Diencephalon (tissue), 1 donor: ENCODE measurements around the gene EPO. TPM values are rescaled to one million over a fixed set of nuclear protein-coding genes. Genes with fewer than 3 reads are reported as not detected.

ENCODE experiments used
- total RNA-seq: library from RNA; depleted of rRNA; stranded (reverse); fragments of >200 nt; gene quantifications from one replicate; pipeline ENCODE4 v1.2.3, GENCODE V29; 2014

EPO gene
- total RNA-seq = not detected

DNA sequence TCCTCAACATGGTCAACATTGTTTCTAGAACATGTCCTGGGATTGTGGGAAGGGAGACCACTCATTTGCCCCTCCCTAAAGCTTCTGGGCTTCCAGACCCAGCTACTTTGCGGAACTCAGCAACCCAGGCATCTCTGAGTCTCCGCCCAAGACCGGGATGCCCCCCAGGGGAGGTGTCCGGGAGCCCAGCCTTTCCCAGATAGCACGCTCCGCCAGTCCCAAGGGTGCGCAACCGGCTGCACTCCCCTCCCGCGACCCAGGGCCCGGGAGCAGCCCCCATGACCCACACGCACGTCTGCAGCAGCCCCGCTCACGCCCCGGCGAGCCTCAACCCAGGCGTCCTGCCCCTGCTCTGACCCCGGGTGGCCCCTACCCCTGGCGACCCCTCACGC is at the start of gene EPO:
Gene EPO (plus strand): TSS at position 190 of the 392 bp plus-strand sequence. CDS start 513 bp downstream, outside the sequence.

DNA sequence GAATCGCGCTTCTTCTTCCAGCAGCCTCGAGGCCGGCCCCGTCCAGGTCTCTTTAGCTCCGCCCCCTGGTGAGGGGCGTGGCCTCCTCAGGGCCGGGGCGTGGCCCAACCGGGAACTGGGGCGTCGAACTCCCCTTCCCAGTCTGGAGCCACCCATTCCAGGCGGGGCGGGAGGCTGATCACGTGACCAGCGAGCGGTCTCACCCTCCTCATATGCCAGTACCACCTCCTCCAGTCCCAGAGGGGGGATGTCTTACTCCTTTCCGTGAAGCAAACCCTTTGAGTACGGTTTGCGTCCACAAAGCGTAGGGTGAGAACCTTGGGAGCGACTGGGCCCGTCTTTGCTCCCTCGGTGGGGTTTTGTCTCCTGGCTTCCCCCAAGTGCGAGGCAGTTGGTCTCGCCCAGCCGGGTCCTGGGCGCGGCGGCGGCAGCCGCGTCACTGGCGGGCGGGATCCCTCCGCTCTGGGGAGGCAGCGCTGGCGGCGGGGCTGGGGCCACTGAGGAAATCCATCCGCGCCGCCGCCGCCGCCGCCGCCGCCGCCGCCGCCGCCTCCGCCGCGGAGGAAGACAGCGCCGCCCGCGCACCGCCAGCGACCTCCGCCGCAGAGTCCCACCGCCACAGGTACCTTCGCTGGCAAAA is 46.8 kb upstream of the EPO start, which contains the start of gene GNB2:
Gene GNB2 (plus strand): TSS at position 439 of the 640 bp plus-strand sequence. CDS start 2,526 bp downstream, outside the sequence.

DNA sequence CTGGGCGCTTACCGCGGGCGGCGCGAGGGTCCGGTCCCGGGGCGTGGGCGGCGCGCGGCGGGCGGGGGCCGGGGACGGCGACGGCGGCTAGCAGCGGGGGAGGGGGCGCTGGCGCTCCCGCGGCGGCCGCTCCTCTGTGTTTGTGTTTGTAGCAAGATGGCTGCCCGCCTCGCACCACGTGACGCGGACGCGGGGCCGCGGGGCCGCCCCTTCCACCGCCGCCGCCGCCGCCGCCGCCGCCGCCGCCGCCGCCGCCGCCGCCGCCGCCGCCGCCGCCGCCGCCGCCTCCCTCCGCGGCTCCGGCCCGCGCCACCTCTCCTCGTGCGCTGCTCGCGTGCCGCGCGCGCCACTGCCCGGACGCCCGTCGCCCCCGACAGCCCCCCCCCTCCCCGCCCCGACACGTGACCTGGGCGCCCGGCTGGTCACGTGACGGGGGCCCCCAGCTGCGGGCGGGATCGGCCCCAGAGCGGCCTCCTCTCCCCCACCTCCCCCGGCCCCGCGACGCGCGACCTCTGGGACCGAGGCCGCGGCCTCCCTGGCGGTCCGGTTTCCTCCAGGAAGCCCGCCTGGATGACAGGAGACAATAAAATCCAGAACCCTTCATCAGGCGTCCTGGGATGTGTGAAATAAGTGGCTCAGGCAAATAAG is 26.0 kb upstream of the EPO start, which contains the start of gene GIGYF1:
Gene GIGYF1 (minus strand): TSS at position 153 of the 648 bp plus-strand sequence. CDS start 6,012 bp downstream, outside the sequence.

DNA sequence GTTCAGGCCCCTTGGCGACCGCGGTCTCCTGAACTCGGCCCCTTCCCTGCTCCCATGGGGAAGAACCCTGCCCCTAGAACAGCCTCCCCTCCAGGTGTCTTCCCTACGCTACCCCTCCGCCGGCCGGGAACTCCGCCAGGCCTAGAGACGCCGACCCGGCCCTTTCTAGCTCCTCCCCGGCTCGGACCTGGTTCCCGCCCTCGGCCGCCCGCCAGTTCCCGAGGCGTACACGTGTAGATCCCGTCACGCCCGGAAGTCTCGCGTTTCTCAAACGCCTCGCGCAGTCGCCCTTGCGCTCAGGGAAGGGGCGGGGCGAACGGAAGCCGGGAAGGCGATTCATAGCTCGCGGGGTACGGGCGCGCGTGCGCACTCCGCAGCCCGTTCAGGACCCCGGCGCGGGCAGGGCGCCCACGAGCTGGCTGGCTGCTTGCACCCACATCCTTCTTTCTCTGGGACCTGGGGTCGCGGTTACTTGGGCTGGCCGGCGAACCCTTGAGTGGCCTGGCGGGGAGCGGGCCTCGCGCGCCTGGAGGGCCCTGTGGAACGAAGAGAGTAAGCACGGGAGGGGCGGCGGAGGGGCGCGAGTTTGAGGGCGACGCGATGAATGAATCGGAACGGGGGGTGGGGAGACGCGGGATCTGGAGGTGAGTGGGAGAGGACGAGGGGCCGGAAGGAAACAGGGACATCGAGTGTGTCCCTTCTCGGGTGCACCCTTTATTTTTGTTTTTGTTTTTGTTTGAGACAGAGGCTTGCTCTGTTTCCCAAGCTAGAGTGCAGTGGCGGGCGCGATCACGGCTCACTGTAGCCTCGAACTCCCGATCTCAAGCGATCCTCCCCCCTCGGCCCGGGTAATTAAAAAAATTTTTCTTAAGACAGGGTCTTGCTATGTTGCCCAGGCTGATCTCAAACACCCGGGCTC is 14.3 kb upstream of the EPO start, which contains the start of gene POP7:
Gene POP7 (plus strand): TSS at position 369 of the 919 bp plus-strand sequence. CDS start 710 bp downstream, outside the sequence.

Other genes with a start within 250 kb of the EPO start
- gene TSC22D4, start 241.3 kb upstream of the EPO start, total RNA-seq = 33.7 TPM
- 38.8 TPM for gene NYAP1, start 236.5 kb upstream of the EPO start, total RNA-seq
- 6.7 TPM for gene AGFG2, start 181.3 kb upstream of the EPO start, total RNA-seq
- not detected for gene SAP25, start 146.6 kb upstream of the EPO start, total RNA-seq
- 11.1 TPM for gene LRCH4, start 134.3 kb upstream of the EPO start, total RNA-seq
- not detected for gene FBXO24, start 134.1 kb upstream of the EPO start, total RNA-seq
- gene PCOLCE, start 118.1 kb upstream of the EPO start, total RNA-seq = 9.0 TPM
- gene MOSPD3, start 107.9 kb upstream of the EPO start, total RNA-seq = 11.3 TPM
- gene TFR2, start 78.9 kb upstream of the EPO start, total RNA-seq = 9.2 TPM
- 90.4 TPM for gene ACTL6B, start 64.0 kb upstream of the EPO start, total RNA-seq
- 120 TPM for gene GNB2, start 46.7 kb upstream of the EPO start, total RNA-seq
- gene GIGYF1, start 26.2 kb upstream of the EPO start, total RNA-seq = 16.4 TPM
- 38.1 TPM for gene POP7, start 14.3 kb upstream of the EPO start, total RNA-seq
- not detected for gene ZAN, start 13.1 kb downstream of the EPO start, total RNA-seq
- gene EPHB4, start 107.1 kb downstream of the EPO start, total RNA-seq = 11.1 TPM
- gene SLC12A9, start 132.2 kb downstream of the EPO start, total RNA-seq = 27.9 TPM
- gene TRIP6, start 146.9 kb downstream of the EPO start, total RNA-seq = 10.4 TPM
- gene SRRT, start 154.6 kb downstream of the EPO start, total RNA-seq = 30.2 TPM
- gene UFSP1, start 169.2 kb downstream of the EPO start, total RNA-seq = 3.7 TPM
- gene ACHE, start 175.4 kb downstream of the EPO start, total RNA-seq = 73.4 TPM
- 2.1 TPM for gene MUC3A, start 229.1 kb downstream of the EPO start, total RNA-seq
- gene MUC12, start 249.1 kb downstream of the EPO start, total RNA-seq = 0.23 TPM